ENCODE data around the gene TRUB2. TPM values are rescaled to one million over a fixed set of nuclear protein-coding genes. Genes with fewer than 3 reads are reported as not detected.

The TRUB2 gene
- total and polyA plus RNA-seq, 2 of the 13 experiments (the other 11 are each of a cell fraction or from before 2014, with no cell fraction given) = 22.3 to 41.2 TPM

DNA sequence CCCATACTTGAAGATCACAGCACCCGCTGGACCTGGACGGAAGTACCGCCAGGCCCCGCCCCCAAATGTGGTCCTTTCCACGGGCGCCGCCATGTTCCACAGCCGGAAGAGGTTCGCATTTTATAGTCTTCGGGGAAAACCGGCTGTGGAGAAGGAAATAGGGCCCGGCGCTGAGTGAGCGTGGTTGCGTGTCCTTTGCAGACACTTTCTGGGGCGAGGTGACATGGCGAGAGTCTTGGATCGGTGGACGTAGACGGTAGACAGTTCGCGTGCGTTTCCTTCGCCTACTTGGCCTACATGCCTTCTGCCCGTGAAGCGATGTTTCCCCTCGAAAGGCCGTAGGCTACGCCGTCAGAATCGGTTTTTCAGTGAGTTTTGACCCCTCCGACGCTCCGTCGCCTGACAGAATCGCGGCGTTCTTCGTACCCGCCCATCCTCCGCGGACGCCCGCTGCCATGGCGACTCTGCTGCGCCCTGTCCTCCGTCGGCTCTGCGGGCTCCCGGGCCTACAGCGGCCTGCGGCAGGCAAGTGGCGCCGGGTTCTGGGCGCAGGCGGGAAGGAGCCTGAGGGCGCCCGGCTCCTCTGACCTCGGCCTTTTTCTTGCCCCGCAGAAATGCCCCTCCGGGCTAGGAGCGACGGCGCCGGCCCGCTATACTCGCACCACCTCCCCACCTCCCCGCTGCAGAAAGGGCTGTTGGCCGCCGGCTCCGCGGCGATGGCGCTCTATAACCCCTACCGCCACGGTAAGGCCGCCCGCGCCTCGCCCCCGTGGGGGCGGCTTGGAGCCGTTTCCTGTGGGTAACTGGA, at the start of gene TRUB2, which contains the start of gene COQ4 (continued):
- TF ChIP-seq EP300 (IDR thresholded peaks at IDR 0.05; ENCODE audit: low read depth in 2 of 2, low read length in 2 of 2) (peak in 1 of 2 experiments; percentile 12; a peak in 1 of 4 replicates), EP300 (CRISPR knock-in tag; IDR thresholded peaks at IDR 0.05; ENCODE audit: borderline replicate concordance) (no peak), SP140L (CRISPR knock-in tag; IDR thresholded peaks at IDR 0.05; ENCODE audit: borderline replicate concordance) (peak; percentile 91; the same call in 1 of the 2 replicates), ISL2 (CRISPR knock-in tag; IDR thresholded peaks at IDR 0.05) (peak; percentile 58), EED (CRISPR knock-in tag; IDR thresholded peaks at IDR 0.05) (peak; percentile 93), TCF7L2 (IDR thresholded peaks at IDR 0.05; ENCODE audit: low read depth, low read length) (no peak), MLLT10 (CRISPR knock-in tag; IDR thresholded peaks at IDR 0.05) (no peak), SYNCRIP (IDR thresholded peaks at IDR 0.05; ENCODE audit: insufficient read depth, low read depth, low read length) (no peak), GATAD1 (CRISPR knock-in tag; IDR thresholded peaks at IDR 0.05) (peak; percentile 98), FOSL2 (CRISPR knock-in tag; IDR thresholded peaks at IDR 0.05) (peak; percentile 59; the same call in 1 of the 2 replicates), HNRNPK (IDR thresholded peaks at IDR 0.05; ENCODE audit: low read depth, low read length, poor library complexity, severe bottlenecking) (peak; percentile 37), ARHGAP35 (CRISPR knock-in tag; IDR thresholded peaks at IDR 0.05; ENCODE audit: borderline replicate concordance) (no peak; the same call in 1 of the 2 replicates), ZFY (CRISPR knock-in tag; IDR thresholded peaks at IDR 0.05) (peak; percentile 95), KAT8 (CRISPR knock-in tag; IDR thresholded peaks at IDR 0.05) (peak; percentile 99)
- TF ChIP-seq, protein P1, sequence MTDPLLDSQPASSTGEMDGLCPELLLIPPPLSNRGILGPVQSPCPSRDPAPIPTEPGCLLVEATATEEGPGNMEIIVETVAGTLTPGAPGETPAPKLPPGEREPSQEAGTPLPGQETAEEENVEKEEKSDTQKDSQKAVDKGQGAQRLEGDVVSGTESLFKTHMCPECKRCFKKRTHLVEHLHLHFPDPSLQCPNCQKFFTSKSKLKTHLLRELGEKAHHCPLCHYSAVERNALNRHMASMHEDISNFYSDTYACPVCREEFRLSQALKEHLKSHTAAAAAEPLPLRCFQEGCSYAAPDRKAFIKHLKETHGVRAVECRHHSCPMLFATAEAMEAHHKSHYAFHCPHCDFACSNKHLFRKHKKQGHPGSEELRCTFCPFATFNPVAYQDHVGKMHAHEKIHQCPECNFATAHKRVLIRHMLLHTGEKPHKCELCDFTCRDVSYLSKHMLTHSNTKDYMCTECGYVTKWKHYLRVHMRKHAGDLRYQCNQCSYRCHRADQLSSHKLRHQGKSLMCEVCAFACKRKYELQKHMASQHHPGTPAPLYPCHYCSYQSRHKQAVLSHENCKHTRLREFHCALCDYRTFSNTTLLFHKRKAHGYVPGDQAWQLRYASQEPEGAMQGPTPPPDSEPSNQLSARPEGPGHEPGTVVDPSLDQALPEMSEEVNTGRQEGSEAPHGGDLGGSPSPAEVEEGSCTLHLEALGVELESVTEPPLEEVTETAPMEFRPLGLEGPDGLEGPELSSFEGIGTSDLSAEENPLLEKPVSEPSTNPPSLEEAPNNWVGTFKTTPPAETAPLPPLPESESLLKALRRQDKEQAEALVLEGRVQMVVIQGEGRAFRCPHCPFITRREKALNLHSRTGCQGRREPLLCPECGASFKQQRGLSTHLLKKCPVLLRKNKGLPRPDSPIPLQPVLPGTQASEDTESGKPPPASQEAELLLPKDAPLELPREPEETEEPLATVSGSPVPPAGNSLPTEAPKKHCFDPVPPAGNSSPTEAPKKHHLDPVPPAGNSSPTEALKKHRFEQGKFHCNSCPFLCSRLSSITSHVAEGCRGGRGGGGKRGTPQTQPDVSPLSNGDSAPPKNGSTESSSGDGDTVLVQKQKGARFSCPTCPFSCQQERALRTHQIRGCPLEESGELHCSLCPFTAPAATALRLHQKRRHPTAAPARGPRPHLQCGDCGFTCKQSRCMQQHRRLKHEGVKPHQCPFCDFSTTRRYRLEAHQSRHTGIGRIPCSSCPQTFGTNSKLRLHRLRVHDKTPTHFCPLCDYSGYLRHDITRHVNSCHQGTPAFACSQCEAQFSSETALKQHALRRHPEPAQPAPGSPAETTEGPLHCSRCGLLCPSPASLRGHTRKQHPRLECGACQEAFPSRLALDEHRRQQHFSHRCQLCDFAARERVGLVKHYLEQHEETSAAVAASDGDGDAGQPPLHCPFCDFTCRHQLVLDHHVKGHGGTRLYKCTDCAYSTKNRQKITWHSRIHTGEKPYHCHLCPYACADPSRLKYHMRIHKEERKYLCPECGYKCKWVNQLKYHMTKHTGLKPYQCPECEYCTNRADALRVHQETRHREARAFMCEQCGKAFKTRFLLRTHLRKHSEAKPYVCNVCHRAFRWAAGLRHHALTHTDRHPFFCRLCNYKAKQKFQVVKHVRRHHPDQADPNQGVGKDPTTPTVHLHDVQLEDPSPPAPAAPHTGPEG (CRISPR knock-in tag; IDR thresholded peaks at IDR 0.05) = peak; percentile 89; the same call in 1 of the 2 replicates
- TF ChIP-seq, protein P2, sequence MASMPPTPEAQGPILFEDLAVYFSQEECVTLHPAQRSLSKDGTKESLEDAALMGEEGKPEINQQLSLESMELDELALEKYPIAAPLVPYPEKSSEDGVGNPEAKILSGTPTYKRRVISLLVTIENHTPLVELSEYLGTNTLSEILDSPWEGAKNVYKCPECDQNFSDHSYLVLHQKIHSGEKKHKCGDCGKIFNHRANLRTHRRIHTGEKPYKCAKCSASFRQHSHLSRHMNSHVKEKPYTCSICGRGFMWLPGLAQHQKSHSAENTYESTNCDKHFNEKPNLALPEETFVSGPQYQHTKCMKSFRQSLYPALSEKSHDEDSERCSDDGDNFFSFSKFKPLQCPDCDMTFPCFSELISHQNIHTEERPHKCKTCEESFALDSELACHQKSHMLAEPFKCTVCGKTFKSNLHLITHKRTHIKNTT (CRISPR knock-in tag; IDR thresholded peaks at IDR 0.05) = no peak
- TF ChIP-seq, protein P3, sequence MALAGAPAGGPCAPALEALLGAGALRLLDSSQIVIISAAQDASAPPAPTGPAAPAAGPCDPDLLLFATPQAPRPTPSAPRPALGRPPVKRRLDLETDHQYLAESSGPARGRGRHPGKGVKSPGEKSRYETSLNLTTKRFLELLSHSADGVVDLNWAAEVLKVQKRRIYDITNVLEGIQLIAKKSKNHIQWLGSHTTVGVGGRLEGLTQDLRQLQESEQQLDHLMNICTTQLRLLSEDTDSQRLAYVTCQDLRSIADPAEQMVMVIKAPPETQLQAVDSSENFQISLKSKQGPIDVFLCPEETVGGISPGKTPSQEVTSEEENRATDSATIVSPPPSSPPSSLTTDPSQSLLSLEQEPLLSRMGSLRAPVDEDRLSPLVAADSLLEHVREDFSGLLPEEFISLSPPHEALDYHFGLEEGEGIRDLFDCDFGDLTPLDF (CRISPR knock-in tag; IDR thresholded peaks at IDR 0.05) = no peak; the same call in 1 of the 2 replicates
- TF ChIP-seq, protein P4, sequence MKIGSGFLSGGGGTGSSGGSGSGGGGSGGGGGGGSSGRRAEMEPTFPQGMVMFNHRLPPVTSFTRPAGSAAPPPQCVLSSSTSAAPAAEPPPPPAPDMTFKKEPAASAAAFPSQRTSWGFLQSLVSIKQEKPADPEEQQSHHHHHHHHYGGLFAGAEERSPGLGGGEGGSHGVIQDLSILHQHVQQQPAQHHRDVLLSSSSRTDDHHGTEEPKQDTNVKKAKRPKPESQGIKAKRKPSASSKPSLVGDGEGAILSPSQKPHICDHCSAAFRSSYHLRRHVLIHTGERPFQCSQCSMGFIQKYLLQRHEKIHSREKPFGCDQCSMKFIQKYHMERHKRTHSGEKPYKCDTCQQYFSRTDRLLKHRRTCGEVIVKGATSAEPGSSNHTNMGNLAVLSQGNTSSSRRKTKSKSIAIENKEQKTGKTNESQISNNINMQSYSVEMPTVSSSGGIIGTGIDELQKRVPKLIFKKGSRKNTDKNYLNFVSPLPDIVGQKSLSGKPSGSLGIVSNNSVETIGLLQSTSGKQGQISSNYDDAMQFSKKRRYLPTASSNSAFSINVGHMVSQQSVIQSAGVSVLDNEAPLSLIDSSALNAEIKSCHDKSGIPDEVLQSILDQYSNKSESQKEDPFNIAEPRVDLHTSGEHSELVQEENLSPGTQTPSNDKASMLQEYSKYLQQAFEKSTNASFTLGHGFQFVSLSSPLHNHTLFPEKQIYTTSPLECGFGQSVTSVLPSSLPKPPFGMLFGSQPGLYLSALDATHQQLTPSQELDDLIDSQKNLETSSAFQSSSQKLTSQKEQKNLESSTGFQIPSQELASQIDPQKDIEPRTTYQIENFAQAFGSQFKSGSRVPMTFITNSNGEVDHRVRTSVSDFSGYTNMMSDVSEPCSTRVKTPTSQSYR (CRISPR knock-in tag; IDR thresholded peaks at IDR 0.05; ENCODE audit: borderline replicate concordance) = no peak
